Epithelial cell of proximal tubule (primary cell): ENCODE results near the gene RASA4. TPM values are rescaled to one million over a fixed set of nuclear protein-coding genes. Genes with fewer than 3 reads are reported as not detected.
"Not testable (repeated sequence)": the region's sequence is repeated elsewhere in the genome, so short reads cannot be mapped to it uniquely, and the experiment has no call there.

Experiments
- DNase-seq: peaks from one replicate; pipeline ENCODE4 v3.0.0-alpha.2; 2011; ENCODE audit warnings: low read depth
- H3K4me3 ChIP-seq: 2 replicates; pipeline ENCODE4 v1.5.1; 2011; ENCODE audit warnings: low read depth, mild to moderate bottlenecking, low read length
- total RNA-seq: library from RNA; depleted of rRNA; stranded (reverse); fragments of >200 nt; gene quantifications from 2 replicates; pipeline ENCODE4 v1.2.3, GENCODE V29; 2015

The RASA4 gene
- total RNA-seq, result 3.0 and 8.1 TPM in 2 replicates

DNA sequence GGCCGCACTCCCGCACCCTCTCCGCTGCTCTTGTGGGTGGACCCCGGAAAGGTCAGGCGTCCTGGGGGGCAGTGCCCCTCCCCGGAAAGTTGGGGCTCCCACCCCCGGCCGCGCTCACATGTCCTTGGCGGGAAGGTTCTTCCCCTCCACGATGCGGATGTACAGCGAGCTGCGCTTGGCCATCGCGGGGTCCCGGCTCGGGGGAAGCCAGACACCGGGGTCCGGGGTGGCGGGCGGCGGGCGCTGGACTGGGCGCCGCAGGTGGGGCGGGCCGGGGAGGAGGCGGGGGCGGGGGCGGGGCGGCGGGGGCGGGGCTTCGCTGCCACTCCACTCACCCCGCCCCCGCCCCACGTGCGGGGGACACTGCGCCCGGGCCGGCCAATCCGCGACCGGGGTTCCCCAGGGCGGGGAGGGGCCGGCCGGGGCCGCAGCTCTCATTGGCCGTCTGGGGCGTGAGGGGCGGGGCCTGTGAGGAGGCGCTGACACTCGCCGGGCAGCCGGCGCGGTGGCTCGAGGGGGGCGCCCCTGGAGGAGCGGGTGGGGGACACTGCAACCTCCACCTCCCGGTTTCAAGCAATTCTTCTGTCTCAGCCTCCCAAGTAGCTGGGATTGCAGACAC, at the start of gene RASA4:
Gene RASA4 (minus strand): TSS at position 250 of the 619 bp plus-strand sequence. CDS start 67 bp downstream, at position 183.
- DNase-seq, result not testable (repeated sequence)
- H3K4me3 ChIP-seq, result peak within 1 kb of the TSS; percentile 44

DNA sequence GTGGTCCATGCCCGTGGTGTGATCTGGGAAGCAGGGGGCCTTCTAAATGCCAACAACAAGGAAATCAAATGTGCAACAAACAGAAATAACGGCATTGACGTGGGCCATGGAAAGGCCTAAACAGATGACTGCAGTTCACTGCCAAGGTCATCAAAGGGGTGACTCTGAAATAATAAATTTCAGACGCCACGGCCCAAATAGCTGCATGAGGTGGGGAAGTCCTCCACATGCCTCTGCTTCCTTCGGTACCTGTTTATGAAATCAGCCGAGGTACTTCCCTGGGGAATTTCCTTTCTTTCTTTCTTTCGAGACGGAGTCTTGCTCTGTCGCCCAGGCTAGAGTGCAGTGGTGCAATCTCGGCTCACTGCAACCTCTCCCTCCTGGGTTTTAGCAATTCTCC, 48.2 kb upstream of the RASA4 start:
- not testable (repeated sequence) for DNase-seq, H3K4me3 ChIP-seq

DNA sequence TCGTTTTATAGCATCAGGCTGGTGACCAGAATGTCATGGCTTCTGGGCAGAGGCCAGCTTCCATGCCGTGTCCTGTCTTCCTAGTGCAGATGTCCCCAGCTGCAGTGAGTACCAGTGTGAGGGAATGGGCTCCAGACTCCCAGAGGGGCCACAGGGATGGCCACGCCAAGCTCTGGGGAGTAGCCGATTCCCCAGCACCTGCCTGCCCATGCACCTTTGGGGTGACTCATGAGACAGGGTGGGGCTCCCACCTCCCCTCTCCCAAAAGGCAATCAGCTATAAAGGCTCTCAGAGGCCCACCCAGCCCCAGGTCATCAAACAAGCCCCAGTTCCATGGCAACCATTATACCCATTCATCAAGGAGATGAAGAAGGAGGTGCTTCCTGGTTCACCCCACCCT, 33.4 kb upstream of the RASA4 start, which contains the start of gene SPDYE2B:
Gene SPDYE2B (plus strand): TSS at position 396 of the 400 bp plus-strand sequence. CDS start 2,030 bp downstream, outside the sequence.
- DNase-seq, H3K4me3 ChIP-seq: not testable (repeated sequence)

DNA sequence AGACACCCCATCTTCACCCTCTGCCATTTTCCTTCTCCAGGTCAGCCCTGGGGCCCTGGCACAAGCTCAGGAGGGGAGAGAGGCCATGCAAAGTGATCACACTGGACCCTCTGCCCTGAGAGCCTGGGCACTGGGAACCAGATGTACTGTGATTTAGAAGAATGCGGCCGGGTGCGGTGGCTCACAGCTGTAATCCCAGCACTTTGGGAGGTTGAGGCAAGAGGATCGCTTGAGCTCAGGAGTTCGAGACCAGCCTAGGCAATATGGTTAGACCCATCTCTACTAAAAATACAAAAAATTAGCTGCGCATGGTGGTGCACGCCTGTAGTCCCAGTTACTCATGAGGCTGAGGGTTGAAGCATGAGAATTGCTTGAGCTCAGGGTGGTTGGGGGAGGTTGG, 31.3 kb upstream of the RASA4 start:
- not testable (repeated sequence) for H3K4me3 ChIP-seq, DNase-seq

DNA sequence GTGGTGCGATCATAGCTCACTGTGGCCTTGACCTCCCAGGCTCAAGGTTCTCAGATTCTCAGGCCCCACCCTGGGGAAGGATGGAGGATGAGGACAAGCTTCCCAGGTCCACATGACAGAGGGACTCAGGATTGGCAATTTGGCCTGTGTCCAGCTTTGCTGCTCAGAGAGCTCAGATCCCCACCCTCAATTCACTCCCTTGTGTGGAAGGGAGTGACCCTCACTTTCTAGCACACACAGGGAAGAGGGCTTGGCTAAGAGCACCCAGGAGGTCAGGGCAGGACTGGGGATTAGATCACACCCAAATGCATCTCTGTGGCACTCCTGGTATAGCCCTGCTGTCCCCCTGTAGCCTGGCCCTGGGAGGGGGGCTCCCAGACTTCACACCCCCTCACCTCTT, 26.8 kb upstream of the RASA4 start:
- H3K4me3 ChIP-seq, DNase-seq: not testable (repeated sequence)

DNA sequence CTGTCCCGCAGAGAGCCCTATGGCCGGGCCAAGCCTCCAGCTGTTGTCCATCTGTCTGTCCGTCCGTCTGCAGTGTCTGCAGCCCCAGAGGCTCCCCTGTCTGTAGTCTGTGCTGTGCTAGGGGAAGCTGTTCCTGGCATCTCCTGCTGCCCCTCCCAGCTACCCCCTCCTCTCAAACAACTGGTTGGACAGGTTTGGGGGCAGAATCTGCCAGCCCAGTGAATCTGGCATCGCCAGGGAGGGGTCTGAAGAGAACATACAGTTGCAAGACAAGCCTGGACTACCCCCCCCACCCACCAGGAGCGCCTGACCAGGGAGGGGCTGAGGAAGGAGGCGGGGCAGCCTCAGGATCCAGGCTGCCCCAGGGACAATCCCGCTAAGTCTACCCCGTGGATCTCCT, 26.1 kb upstream of the RASA4 start, which contains the start of gene UPK3BL1:
Gene UPK3BL1 (minus strand): TSS at position 101 of the 400 bp plus-strand sequence. CDS start 50 bp downstream, at position 51.
- DNase-seq, H3K4me3 ChIP-seq: not testable (repeated sequence)

DNA sequence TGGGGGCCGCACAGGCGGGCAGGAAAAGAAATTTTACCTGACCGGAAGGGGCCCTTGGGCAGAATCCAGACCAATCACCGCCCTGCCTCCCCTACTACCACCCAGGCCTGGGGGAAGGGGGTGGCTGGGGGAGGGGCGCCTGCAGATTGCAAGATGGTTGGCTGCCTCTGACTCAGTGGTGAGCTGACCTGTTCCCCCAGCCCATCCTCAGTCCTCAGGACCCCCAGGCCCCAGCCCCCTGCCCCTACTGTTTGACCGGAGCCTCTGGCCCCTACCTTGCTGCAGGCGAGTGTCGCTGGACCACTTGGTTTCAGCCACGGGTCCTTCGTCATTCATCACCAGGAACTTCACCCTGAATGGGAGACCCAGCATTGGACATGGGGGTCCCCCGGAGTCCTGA, 22.3 kb upstream of the RASA4 start:
- DNase-seq, H3K4me3 ChIP-seq: not testable (repeated sequence)

DNA sequence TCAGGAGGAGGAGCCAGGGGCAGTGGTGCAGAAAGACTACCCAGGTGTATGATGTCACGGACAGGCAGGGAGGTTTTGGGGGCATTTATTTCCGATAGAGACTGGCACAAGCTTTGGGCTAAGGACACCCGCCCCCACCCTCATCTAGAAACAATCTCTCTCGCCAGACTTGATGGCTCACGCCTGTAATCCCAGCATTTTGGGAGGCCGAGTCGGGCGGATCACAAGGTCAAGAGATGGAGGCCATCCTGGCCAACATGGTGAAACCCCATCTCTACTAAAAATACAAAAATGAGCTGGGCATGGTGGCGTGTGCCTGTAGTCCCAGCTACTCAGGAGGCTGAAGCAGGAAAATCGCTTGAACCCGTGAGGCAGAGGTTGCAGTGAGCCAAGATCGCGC, 20.4 kb upstream of the RASA4 start:
- not testable (repeated sequence) for H3K4me3 ChIP-seq, DNase-seq

DNA sequence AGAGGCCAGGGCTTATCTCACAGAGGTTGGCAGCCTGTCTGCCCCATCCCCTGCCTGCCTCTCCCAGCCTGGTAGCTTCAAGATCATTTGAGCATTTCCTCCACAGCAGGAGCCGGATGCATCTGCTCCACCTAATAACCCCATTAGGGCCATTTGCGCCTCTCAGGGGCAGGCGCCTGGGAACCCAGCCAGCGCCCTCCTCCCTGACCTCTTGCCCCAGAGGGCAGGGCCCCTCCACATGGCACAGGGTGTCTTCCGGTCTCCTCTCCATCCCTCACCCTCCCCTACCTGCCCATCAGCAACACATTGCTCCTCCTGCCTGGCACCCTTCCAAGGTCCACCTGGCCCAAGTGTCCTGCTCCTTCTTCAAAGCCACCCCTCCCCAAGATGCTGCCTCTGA, 18.8 kb upstream of the RASA4 start:
- DNase-seq, H3K4me3 ChIP-seq: not testable (repeated sequence)

DNA sequence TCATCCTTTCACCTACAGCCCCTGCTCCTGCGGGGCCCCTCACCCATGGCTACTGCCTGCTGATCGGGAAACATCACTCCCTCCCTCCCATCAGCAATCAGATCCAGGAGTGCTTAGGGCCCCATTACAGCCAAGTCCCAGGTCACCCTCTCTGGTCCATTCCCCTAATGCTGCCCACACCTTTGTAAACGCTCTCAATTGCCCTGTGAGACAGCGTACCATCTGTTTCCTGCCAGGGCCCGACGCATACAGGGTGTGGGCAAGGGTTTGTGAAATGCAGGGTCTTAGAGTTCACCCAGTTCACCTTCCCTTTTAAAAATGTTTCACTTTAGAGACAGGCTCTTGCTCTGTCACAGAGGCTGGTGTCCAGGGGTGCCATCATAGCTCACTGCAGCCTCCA, 17.7 kb upstream of the RASA4 start:
- DNase-seq, H3K4me3 ChIP-seq: not testable (repeated sequence)

DNA sequence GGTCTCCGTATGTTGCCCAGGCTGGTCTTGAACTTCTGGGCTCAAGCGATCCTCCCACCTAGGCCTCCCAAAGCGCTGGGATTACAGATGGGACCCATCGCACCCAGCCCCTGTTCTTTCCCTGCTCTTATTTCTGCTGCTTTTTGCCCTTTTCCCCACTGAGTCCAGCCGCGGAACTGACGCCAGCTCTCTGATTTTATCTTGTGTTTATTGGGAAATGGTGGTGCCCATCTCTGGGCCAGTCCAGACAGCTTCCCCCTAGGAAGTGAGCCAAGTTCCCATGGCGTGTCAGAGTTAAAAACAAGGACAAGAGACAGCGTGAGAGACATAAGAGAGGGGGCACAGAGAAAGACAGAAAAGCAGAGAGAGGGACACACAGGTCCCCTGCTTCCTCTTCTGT, 14.1 kb upstream of the RASA4 start:
- H3K4me3 ChIP-seq, result not testable (repeated sequence)

DNA sequence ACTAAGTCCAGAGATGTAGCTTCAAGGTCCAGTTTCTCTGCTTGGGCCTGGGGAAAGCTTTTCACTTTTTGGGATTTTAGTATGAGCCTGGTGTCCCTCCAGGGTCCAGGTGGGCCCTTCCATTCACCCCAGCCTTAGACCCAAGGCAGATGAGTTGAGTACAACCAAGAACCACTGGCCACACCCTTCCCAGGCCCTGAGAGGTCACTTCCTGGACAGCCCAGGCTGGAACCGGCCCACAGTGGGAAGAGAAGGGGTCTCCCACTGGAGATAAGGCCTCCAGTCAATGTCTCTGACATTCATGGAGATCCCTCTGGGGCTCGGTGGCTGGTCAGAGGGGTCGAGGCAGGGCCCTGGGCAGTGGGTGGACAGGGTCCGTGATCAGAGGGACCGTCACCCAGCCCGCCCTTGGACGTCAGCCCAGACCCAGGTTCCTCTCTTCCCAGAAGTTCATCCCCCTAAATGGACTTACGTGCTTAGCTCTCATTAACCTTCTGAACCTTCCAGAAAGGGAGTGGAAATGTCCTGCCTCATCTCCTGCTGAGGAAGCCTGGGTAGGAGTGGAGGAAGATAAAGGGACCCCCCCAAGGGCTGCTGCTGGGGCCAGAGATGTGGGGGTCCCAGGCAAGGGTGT, 10.8 kb upstream of the RASA4 start:
- not testable (repeated sequence) for H3K4me3 ChIP-seq, DNase-seq

More for the DNA sequence above, 14.1 kb upstream of the RASA4 start:
- DNase-seq, result not testable (repeated sequence)

DNA sequence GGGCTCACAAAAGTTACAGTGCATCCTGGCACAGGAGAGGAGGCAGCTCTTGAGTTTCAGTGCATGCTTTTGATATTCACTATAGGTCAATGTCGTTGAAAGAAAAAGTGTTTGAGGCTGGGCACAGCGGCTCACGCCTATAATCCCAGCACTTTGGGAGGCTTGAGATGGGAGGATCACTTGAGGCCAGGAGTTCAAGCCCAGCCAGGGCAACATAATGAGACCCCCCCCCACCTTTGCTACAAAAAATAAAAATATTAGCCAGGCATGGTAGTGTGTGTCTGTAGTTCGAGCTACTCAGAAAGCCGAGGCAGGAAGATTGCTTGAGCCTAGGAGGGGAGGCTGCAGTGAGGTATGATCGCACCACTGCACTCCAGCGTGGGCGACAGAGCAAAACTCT, 1.6 kb upstream of the RASA4 start:
- not testable (repeated sequence) for H3K4me3 ChIP-seq, DNase-seq

DNA sequence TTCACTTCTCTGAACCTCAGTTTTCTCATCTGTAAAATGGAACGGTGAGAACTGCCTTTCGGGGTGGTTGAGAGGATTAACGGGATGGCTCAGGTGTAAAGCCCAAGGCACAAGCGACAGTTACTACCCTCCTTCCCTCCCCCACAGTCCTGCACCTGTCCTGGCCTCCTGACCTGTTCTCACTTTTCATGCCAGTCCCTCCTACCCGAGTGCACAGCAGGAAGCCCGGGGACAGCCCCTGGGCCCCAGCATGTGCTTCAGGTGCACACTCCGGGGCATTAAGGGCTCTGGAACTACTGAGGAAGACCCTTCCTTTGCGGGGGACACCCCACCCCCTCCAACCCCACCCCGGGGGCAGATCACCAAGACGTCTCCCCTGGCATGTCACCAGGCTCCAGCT, 626 bp downstream of the RASA4 start:
- DNase-seq, H3K4me3 ChIP-seq: not testable (repeated sequence)

DNA sequence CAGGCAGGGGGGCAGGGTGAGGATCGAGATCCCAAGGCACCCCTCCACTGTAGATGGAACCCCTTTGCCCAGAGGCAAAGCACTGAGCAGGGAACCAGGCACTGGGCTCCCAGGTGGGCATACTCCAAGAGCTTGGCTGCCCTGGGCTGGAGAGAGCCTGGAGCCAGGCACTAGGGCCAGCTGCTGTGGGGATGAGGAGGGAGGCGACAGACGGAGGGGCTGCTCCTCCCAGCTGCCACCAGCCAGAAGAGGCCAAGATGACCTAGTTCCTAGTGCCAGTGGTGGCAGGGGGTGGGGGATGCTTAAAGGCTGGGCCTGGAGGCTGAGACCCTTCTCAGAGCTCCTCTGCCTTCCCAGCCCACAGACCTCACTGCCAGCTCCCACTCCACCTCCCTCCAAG, 1.7 kb downstream of the RASA4 start:
- H3K4me3 ChIP-seq, DNase-seq: not testable (repeated sequence)

DNA sequence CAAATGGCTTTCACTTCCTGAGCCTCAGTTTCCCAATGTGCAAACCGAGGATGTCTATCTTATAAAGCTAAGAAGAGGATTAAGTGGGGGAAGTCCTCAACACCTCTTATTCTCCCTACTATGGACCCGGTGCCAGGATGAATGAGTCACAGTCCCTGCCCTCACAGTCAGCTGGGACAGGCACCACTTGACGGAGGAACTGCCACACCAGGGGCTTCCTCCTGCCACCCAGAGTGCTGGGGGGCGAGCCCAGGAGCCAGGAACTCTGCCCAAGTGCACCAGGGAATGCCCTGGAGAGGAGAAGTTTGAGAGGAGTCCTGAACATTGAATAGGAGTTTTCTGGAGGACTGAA, 2.2 kb downstream of the RASA4 start:
- DNase-seq, H3K4me3 ChIP-seq: not testable (repeated sequence)

DNA sequence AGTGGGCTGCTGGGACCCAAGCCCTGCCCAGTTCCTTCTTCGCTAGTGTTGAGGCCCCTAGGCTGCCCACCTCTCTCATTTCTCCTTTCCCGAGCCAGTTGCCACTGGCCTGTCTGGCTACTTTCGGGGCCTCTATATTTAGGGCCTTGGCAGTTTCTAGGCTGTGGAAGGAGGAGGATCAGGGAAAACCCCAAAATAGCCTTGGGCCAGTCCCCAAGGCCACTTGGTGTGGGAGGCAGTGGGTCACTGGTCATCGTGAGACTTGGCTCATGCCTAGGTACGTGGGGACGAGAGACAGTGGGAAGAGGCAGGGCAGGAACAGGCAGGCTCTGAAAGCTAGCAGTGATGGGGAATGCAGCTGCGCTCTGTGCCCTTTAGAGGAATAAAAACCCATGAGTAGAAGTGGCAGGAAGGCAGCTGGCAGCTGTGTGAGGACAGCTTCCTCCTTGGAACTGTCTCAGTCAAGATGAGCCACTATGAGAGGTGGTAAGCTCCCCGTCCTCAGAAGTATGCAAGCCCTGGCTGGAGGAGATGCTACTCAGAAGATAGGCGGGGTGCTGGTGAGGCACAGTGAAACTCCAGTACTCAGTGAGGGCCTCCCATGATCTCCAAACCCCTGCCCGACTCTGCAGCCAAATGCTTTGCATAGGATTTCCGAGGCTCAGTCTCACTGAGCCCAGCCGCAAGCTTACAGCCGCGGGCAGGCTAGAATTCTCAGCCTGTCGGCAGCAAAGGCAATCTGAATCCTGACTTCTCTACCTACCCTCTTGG, 2.8 kb downstream of the RASA4 start:
- not testable (repeated sequence) for DNase-seq, H3K4me3 ChIP-seq

DNA sequence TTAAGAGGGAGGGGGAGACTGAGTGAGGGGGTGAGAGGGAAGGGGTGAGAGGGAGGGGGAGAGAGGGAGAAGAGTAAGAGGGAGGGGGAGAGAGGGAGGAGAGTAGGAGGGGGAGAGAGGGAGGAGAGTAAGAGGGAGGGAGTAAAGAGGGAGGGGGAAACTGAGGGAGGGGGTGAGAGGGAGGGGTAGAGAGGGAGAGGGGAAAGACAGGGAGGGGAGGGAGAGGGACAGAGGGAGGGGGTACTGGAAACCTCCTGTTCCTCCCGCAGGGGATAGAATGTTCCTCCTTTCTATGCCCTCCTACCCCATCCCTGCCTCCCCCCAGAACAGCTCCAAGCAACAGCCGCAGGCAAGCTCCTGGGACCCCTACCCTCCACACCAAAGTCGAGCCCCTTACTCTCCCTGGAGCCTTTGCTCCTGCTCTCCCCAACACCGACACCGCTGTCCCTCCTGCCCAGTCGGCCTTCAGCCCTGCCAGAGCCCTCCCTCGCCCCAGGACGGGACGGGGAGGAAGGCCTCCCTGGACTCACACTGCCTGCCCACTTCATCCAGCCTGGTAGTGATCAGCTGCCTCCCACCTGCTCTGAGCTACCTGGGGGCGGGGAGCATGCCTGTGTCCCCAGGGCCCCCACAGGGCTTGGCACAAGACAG, 4.8 kb downstream of the RASA4 start:
- not testable (repeated sequence) for DNase-seq, H3K4me3 ChIP-seq

DNA sequence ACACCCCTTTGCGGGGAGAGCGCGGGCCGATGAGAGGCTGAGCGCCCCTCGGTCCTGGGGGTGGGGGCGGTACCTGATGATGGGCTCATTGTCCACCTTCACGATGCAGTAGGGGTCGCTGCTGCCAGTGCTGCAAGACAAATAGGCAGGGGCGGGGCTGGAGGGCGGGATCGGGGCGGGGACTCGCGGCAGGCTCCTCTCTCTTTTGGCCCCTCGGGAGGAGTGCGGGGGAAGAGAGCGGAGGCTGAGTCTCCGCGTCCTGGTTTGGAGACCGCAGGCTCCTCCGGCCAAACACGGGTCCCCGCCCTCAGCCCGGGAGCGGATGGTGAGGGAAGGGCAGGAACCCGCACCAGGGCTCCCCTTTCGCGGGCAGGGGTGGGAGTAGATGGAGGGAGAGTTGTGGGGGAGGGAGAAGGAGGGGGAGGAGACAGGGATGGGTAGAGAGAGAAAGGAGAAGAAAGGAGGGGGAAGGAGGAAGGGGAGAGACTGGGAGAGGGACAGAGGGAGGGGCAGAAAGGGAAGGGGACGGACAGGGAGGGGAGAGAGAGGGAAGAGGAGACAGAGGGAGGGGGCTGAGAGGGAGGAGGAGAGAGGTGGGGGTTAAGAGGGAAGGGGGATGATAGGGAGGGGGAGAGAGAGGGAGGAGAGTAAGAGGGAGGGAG, 5.4 kb downstream of the RASA4 start:
- DNase-seq, result not testable (repeated sequence)

More for the DNA sequence above, 5.4 kb downstream of the RASA4 start:
- H3K4me3 ChIP-seq, result not testable (repeated sequence)
